Gastrocnemius medialis (tissue), 4 donors: ENCODE data around the gene CNTLN. TPM values are rescaled to one million over a fixed set of nuclear protein-coding genes. Genes with fewer than 3 reads are reported as not detected.

ENCODE experiments used
- ATAC-seq, 2 donors: fragments of 150-250 bp; one replicate each; pipeline ENCODE4 v1.9.1; 2016
- DNase-seq, 2 donors: peaks; one replicate each; pipeline ENCODE4 v3.0.0-alpha.2; 2019
- H3K27ac ChIP-seq, 4 donors: fragments of 200-600 bp; sonication (generic); 1 replicate in 1 of 4; 2 replicates in 3 of 4; pipeline ENCODE4 v1.5.1; 2016 to 2018; ENCODE audit warnings: mild to moderate bottlenecking in 2 of 4, moderate library complexity in 1 of 4
- H3K27me3 ChIP-seq, 3 donors: fragments of 200-600 bp; sonication (generic) in 2 of 3; 1 replicate in 1 of 3; 2 replicates in 2 of 3; pipeline versions ENCODE4 v1.5.1 to v1.6.0; 2016 to 2019; ENCODE audit warnings: mild to moderate bottlenecking in 1 of 3, moderate library complexity in 1 of 3
- H3K36me3 ChIP-seq, 2 donors: fragments of 200-600 bp; sonication (generic) in 1 of 2; one replicate each; pipeline ENCODE4 v1.5.1; 2017 to 2018
- H3K4me1 ChIP-seq, 2 donors: fragments of 200-600 bp; sonication (generic) in 1 of 2; one replicate each; pipeline ENCODE4 v1.5.1; 2016 to 2017; ENCODE audit warnings: mild to moderate bottlenecking in 2 of 2
- H3K4me3 ChIP-seq, 4 donors: fragments of 200-600 bp; sonication (generic) in 3 of 4; 1 replicate in 1 of 4; 2 replicates in 3 of 4; pipeline ENCODE4 v1.5.1; 2016 to 2019; ENCODE audit warnings: mild to moderate bottlenecking in 2 of 4
- H3K9me3 ChIP-seq, 3 donors: fragments of 200-600 bp; sonication (generic) in 2 of 3; 1 replicate in 1 of 3; 2 replicates in 2 of 3; pipeline ENCODE4 v1.5.1; 2016 to 2019
- POLR2A ChIP-seq, 2 donors: fragments of 450-650 bp; IDR thresholded peaks; one replicate each; pipeline ENCODE4 v1.6.1; 2017; ENCODE audit warnings: antibody characterized with exemption in 2 of 2, mild to moderate bottlenecking in 2 of 2, moderate library complexity in 2 of 2
- in situ Hi-C, 4 donors: fragments of 200-750 bp; cut with MboI; loops; one replicate each; pipeline versions ENCODE4 v1.15.0 to v1.8.0; 2017; ENCODE audit warnings: low sequenced_read_pairs in 4 of 4
- intact Hi-C: fragments of 100-400 bp; cut with DNase I; formaldehyde crosslinking; loops from one replicate; pipeline ENCODE4 v1.15.1; 2023; ENCODE audit warnings: low total_unique reads
- total RNA-seq, 4 donors: library from RNA; depleted of rRNA; stranded (reverse); fragments of >200 nt; gene quantifications; one replicate each; pipeline versions ENCODE4 v1.1.0 to v1.2.3, GENCODE V29; 2016
- TF ChIP-seq, protein P1 (sequence below), 5 experiments: fragments of 450-650 bp in 3 of 5; fragments of 200-600 bp in 2 of 5; sonication (generic) in 2 of 5; IDR thresholded peaks in 4 of 5; conservative IDR thresholded peaks in 1 of 5; 1 replicate in 4 of 5; 2 replicates in 1 of 5; pipeline ENCODE4 v1.5.1; 2016 to 2019; ENCODE audit warnings: antibody characterized with exemption in 5 of 5, mild to moderate bottlenecking in 3 of 5, moderate library complexity in 3 of 5

Gene CNTLN
- total RNA-seq, 4 donors from 2014 or later, result 1.3 to 6.6 (median 2.4) TPM

DNA sequence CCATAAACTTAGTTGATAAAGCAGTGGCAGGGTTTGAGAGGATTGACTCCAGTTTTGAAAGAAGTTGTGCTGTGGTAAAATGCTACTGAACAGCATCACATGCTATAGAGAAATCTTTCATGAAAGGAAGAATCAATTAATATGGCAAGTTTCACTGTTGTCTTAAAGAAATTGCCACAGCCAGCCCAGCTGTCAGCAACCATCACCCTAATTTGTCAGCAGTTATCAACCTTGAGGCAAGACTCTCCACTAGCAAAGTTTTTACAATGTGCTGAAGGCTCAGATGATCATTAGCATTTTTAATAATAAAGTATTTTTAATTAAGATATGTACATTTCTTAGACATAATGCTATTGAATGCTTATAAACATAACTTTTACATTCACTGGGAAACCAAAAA lies 343.0 kb downstream of the CNTLN start:
- TF ChIP-seq POLR2A (IDR thresholded peaks at IDR 0.05), result no peak
- TF ChIP-seq, protein P1, sequence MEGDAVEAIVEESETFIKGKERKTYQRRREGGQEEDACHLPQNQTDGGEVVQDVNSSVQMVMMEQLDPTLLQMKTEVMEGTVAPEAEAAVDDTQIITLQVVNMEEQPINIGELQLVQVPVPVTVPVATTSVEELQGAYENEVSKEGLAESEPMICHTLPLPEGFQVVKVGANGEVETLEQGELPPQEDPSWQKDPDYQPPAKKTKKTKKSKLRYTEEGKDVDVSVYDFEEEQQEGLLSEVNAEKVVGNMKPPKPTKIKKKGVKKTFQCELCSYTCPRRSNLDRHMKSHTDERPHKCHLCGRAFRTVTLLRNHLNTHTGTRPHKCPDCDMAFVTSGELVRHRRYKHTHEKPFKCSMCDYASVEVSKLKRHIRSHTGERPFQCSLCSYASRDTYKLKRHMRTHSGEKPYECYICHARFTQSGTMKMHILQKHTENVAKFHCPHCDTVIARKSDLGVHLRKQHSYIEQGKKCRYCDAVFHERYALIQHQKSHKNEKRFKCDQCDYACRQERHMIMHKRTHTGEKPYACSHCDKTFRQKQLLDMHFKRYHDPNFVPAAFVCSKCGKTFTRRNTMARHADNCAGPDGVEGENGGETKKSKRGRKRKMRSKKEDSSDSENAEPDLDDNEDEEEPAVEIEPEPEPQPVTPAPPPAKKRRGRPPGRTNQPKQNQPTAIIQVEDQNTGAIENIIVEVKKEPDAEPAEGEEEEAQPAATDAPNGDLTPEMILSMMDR (IDR thresholded peaks at IDR 0.05 in 4 of 5, conservative IDR thresholded peaks at IDR 0.05 in 1 of 5), result no peak
- in situ Hi-C loops, result no loop called here
- Histone ChIP-seq H3K9me3 (no peaks in the 10 kb centered on the region), H3K27me3 (no peaks in the 10 kb centered on the region), H3K4me3 (no peak overlapping the region), H3K27ac (no peak overlapping the region), H3K36me3 (no peaks in the 10 kb centered on the region), H3K4me1 (no peaks in the 10 kb centered on the region)
- ATAC-seq, result no peak
- DNase-seq, result no peak
- intact Hi-C loops, result no loop called here

DNA sequence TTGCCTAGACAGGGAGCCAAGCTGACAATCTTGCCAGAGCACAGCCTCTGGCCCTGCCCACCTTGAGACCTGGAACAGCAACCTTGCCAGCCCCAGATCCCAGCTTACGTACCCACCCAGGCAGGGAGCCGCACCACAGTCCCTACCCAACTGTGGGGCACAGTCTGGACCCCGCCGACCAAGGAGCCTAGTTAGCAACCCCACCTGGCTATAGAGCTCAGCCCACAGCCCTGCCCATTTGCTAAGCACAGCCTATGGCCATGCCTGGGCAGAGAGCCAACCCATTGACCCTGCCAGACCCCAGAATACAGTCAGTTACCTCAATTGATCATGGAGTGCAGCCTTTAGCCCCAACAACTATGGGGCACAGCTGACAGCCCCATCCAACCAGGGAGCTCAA lies 346.1 kb downstream of the CNTLN start:
- ATAC-seq, result no peak
- TF ChIP-seq, protein P1 (IDR thresholded peaks at IDR 0.05 in 4 of 5, conservative IDR thresholded peaks at IDR 0.05 in 1 of 5), result no peak
- TF ChIP-seq POLR2A (IDR thresholded peaks at IDR 0.05), result no peak
- no peaks in the 10 kb centered on the region for H3K4me1 ChIP-seq
- in situ Hi-C loops, result no loop called here
- no peak for DNase-seq
- H3K4me3 ChIP-seq, result no peak overlapping the region
- H3K36me3 ChIP-seq, result no peaks in the 10 kb centered on the region
- intact Hi-C loops, result no loop called here
- H3K9me3 ChIP-seq, result no peaks in the 10 kb centered on the region
- no peak overlapping the region for H3K27ac ChIP-seq
- H3K27me3 ChIP-seq, result no peaks in the 10 kb centered on the region

DNA sequence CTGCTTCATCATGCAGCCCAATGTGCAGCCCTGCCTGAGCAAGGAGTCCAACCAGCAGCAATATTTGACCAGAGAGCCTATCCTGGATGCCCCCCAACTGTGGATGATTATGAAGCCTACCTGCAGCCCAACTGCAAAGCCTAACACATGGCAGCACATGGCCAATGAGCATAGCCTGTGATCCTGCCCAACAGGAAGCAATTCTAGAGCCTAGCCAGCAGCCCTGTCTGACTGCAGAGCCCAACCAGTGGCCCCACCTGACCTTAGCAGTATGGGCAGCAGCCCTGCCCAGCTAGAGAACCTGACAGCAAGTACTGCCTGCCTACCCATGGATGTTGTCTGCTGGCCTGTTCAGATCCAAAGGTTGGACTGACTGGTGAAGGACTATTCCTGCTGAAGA lies 346.7 kb downstream of the CNTLN start:
- intact Hi-C loops (no loop called here), in situ Hi-C loops (no loop called here)
- ATAC-seq (no peak), DNase-seq (no peak)
- Histone ChIP-seq H3K4me1 (no peaks in the 10 kb centered on the region), H3K36me3 (no peaks in the 10 kb centered on the region), H3K27ac (no peak overlapping the region), H3K27me3 (no peaks in the 10 kb centered on the region), H3K9me3 (no peaks in the 10 kb centered on the region), H3K4me3 (no peak overlapping the region)
- TF ChIP-seq, protein P1 (IDR thresholded peaks at IDR 0.05 in 4 of 5, conservative IDR thresholded peaks at IDR 0.05 in 1 of 5), result no peak
- TF ChIP-seq POLR2A (IDR thresholded peaks at IDR 0.05), result no peak

DNA sequence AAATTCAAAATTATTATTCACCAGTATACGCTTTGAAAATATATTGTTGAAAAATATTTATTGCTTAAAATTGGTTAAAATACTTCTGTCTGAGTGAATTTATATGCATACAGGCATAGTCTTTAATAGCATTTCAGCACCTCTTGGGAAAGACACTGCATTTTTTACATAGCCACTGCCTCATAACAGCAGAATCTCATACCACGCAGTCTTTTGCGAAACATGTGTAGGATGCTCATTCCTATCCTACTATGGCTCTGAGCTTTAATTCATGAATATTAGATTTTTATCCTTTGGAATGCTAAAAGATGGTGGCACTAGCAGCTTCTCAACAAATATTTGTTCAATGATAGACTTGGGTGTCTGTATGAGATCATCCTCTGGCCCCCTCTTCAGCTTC lies 350.1 kb downstream of the CNTLN start:
- intact Hi-C loops, result no loop called here
- in situ Hi-C loops, result no loop called here
- no peak overlapping the region for H3K4me3 ChIP-seq
- no peaks in the 10 kb centered on the region for H3K27me3 ChIP-seq
- ATAC-seq, result no peak
- H3K9me3 ChIP-seq, result no peaks in the 10 kb centered on the region
- TF ChIP-seq, protein P1 (IDR thresholded peaks at IDR 0.05 in 4 of 5, conservative IDR thresholded peaks at IDR 0.05 in 1 of 5), result no peak
- no peak for TF ChIP-seq POLR2A (IDR thresholded peaks at IDR 0.05)
- H3K4me1 ChIP-seq, result no peaks in the 10 kb centered on the region
- no peak for DNase-seq
- H3K27ac ChIP-seq, result no peak overlapping the region
- H3K36me3 ChIP-seq, result no peaks in the 10 kb centered on the region

DNA sequence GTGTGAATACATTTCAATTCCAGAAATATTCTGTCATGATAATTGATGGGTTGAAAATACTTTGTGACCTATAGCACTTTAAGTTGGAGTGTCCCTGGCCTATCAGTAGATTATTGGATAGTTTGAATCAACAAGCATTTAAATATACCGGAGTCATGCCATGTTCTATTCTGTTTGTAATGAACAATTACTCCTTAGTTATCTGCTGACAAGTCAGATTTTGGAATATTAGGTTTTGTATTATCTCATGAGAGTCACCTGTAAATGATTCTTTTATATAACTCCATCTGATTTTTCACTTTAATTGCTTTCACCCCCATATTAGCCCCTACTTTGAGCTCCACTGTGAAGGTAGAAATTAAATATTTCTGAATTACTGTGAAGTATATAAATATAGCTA lies 351.6 kb downstream of the CNTLN start:
- DNase-seq (no peak), ATAC-seq (no peak)
- in situ Hi-C loops (no loop called here), intact Hi-C loops (no loop called here)
- no peaks in the 10 kb centered on the region for H3K27me3 ChIP-seq
- TF ChIP-seq, protein P1 (IDR thresholded peaks at IDR 0.05 in 4 of 5, conservative IDR thresholded peaks at IDR 0.05 in 1 of 5), result no peak
- no peaks in the 10 kb centered on the region for H3K4me1 ChIP-seq
- H3K4me3 ChIP-seq, result no peak overlapping the region
- no peak overlapping the region for H3K27ac ChIP-seq
- H3K36me3 ChIP-seq, result no peaks in the 10 kb centered on the region
- no peaks in the 10 kb centered on the region for H3K9me3 ChIP-seq
